Hindlimb muscle (tissue), 1 donor: ENCODE data around the gene STH. TPM values are rescaled to one million over a fixed set of nuclear protein-coding genes. Genes with fewer than 3 reads are reported as not detected.

ENCODE experiments used
- polyA plus RNA-seq: library from polyadenylated mRNA; unstranded; fragments of 120-200 nt; gene quantifications from one replicate; pipeline ENCODE4 v1.2.1, GENCODE V29; 2013; ENCODE audit not compliant: insufficient read length

STH gene
- polyA plus RNA-seq, 1 donor: not detected

Other genes starting within 250 kb of the STH start
- not detected for gene CRHR1, start 214.9 kb upstream of the STH start, polyA plus RNA-seq
- not detected for gene SPPL2C, start 154.4 kb upstream of the STH start, polyA plus RNA-seq
- gene MAPT, start 104.7 kb upstream of the STH start, polyA plus RNA-seq: 8.2 TPM
- 39.6 TPM for gene KANSL1, start 194.2 kb downstream of the STH start, polyA plus RNA-seq